HG02938 (cell line): ENCODE results near the gene NHEJ1.
"Not testable (repeated sequence)": the region's sequence is repeated elsewhere in the genome, so short reads cannot be mapped to it uniquely, and the experiment has no call there.

Experiments
- ATAC-seq: cut with Tn5 transposase; IDR thresholded peaks from one replicate; pipeline ENCODE4 v1.9.1; 2021; ENCODE audit warnings: mild to moderate bottlenecking, moderate library complexity; ENCODE audit not compliant: unreplicated experiment

The NHEJ1 gene

GRCh38 chr2:219160186-219161017 is at the start of gene NHEJ1:
Gene NHEJ1 (minus strand): TSS chr2:219160815. CDS start chr2:219158362, 2,453 bp downstream.
- peak; percentile 84 for ATAC-seq

GRCh38 chr2:219209236-219210195 is 48.9 kb upstream of the NHEJ1 start:
- ATAC-seq = no peak

GRCh38 chr2:219207884-219208740 is 47.5 kb upstream of the NHEJ1 start:
- ATAC-seq = no peak

GRCh38 chr2:219207134-219207883 is 46.7 kb upstream of the NHEJ1 start:
- no peak for ATAC-seq

- peak; percentile 94 for ATAC-seq
These were observed 45.9 kb upstream of the NHEJ1 start, which contains the start of gene ZFAND2B for GRCh38 chr2:219206328-219207133. Gene ZFAND2B (plus strand): TSS chr2:219206782. CDS start chr2:219206988, 206 bp downstream.

GRCh38 chr2:219205981-219206327 is 45.3 kb upstream of the NHEJ1 start:
- no peak for ATAC-seq

- ATAC-seq = no peak
These were observed 44.5 kb upstream of the NHEJ1 start for GRCh38 chr2:219205165-219205538.

- ATAC-seq = no peak
These were observed 44.0 kb upstream of the NHEJ1 start for GRCh38 chr2:219204425-219205164.

- ATAC-seq = not testable (repeated sequence)
These were observed 40.7 kb upstream of the NHEJ1 start for GRCh38 chr2:219201331-219201730.

- ATAC-seq = not testable (repeated sequence)
These were observed 40.1 kb upstream of the NHEJ1 start for GRCh38 chr2:219200502-219201326.

GRCh38 chr2:219199470-219200211 is 39.0 kb upstream of the NHEJ1 start:
- no peak for ATAC-seq

- ATAC-seq = no peak
These were observed 38.4 kb upstream of the NHEJ1 start for GRCh38 chr2:219198974-219199373.

GRCh38 chr2:219197388-219197787 is 36.8 kb upstream of the NHEJ1 start:
- ATAC-seq = no peak

- no peak for ATAC-seq
These were observed 26.3 kb upstream of the NHEJ1 start for GRCh38 chr2:219186754-219187456.

- no peak for ATAC-seq
These were observed 23.5 kb upstream of the NHEJ1 start for GRCh38 chr2:219184121-219184520.

GRCh38 chr2:219183151-219183772 is 22.6 kb upstream of the NHEJ1 start:
- ATAC-seq = no peak
